Activated CD8-positive, alpha-beta memory T cell treated with anti-CD3 and anti-CD28 coated beads, Interleukin-2, amount 50 U/mL, for 24 hours (primary cell): Measurements from ENCODE around the gene BCAS3.
"Not testable (repeated sequence)": the region's sequence is repeated elsewhere in the genome, so short reads cannot be mapped to it uniquely, and the experiment has no call there.

Experiments
- DNase-seq: peaks from one replicate; pipeline ENCODE4 v3.0.0-alpha.2; 2020; ENCODE audit errors: extremely low read depth

Gene BCAS3

GRCh38 chr17:61420745-61421398, 743.2 kb downstream of the BCAS3 start:
- no peak for DNase-seq

DNA sequence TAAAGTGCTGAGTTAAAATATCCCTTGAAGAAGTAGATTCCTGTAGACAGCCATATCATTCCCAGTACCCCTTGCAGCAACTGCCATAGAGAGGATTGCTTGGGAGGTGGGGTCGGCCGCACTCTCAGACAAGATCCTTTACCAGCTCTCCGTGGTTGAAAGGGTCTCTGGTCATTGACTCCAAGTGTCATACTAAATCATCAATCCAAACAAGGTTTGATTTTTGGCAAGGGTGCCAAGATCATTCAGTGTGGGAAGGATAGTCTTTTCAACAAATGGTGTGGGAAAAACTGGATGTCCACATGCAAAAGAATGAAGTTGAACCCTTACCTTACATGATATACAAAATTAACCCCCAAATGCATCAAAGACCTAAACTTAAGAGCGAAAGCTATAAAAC, 743.8 kb downstream of the BCAS3 start:
- no peak for DNase-seq

DNA sequence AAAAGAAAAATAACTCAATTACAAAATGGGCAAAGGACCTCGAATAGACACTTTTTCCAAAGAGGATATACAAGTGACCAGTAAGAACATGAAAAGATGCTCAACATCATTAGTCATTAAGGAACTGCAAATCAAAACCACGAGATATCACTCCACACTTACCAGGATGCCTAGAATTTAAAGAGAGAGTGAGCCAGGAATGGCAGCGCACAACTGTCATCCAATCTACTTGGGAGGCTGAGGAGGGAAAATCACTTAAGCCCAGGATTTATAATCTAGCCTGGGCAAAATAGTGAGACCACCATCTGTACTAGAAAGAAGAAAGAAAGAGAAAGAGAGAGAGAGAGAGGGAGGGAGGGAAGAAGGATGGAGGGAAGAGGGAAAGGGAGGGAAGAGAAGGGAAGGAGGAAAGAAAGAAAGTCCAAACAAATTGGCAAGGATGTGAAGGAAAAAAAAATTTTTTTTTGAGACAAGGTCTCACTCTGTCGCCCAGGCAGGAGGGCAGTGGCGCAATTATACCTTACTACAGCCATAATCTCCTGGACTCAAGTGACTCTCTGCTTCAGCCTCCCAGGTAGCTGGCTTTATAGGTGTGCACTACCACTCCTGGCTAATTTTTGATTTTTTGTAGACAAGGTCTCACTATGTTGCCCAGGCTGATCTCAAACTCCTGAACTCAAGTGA, 744.6 kb downstream of the BCAS3 start:
- DNase-seq = no peak

DNA sequence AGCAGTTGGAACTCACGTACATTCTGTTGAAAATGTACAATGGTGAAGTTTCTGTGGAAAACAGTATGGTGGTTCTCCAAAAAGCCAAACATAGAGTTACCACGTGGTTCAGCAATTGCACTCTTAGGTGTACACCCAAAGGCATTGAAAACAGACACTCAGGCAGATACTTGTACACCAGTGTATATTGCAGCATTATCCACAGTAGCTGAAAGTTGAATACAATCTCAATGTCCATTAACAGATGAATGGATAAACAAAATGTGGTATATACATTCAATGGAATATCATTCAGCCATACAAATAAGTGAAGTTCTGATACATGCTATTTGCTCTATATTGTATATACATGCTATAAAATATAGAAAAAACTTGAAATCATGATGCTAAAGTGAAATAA, 745.2 kb downstream of the BCAS3 start:
- DNase-seq = no peak

DNA sequence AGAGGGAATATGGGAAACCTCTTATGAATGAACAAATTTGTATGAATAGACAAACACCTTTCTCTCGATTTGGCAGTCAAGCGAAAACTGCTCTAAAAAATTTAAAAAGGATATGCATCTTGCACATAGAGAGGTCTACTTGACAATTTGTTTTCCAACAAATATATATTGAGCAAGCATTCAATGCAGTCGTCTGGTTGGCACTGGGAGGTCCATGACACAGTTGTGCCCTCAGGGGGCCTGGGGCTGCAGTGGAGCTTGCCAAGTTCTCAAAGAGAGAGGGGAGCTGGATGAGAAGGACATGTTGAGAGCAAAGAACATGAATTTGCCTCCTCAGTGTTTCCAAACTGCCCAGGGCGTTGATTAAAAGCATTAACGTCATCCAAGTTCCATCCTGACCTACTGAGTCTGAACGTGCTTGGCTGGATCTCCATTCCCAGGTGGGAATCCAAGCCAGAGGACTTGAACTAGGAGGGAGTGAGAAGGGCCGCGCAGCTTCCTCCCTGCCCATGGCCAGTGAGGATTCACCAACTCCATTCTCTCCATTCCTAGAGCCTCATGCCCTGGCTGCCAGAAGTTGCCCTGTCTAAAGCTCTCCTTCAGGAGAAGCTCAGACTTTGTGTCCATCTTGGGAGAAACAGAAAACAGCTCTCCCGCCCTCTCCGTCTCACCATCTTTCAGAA, 746.5 kb downstream of the BCAS3 start:
- no peak for DNase-seq

- no peak for DNase-seq
These were observed 748.2 kb downstream of the BCAS3 start for GRCh38 chr17:61425682-61426481.

GRCh38 chr17:61426482-61427304, 749.0 kb downstream of the BCAS3 start:
- no peak for DNase-seq

- no peak for DNase-seq
These were observed 749.9 kb downstream of the BCAS3 start for GRCh38 chr17:61427567-61427966.

DNA sequence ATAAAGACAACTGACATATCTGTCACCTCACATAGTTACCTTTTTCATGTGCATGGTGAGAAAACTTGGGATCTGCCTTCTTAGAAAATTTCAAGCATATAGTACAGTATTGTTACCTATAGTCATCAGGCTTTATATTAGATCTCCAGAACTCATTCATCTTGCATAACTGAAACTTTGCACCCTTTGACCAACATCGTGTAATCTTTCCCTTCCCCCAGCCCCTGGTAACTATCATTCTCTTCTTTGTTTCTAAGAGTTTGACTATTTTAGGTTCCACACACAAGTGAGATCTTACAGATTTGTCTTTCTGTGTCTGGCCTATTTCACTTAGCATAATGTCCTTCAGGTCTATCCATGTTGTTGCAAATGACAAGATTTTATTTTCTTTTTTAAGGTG, 751.6 kb downstream of the BCAS3 start:
- no peak for DNase-seq

GRCh38 chr17:61429831-61430230, 752.2 kb downstream of the BCAS3 start:
- DNase-seq = not testable (repeated sequence)

DNA sequence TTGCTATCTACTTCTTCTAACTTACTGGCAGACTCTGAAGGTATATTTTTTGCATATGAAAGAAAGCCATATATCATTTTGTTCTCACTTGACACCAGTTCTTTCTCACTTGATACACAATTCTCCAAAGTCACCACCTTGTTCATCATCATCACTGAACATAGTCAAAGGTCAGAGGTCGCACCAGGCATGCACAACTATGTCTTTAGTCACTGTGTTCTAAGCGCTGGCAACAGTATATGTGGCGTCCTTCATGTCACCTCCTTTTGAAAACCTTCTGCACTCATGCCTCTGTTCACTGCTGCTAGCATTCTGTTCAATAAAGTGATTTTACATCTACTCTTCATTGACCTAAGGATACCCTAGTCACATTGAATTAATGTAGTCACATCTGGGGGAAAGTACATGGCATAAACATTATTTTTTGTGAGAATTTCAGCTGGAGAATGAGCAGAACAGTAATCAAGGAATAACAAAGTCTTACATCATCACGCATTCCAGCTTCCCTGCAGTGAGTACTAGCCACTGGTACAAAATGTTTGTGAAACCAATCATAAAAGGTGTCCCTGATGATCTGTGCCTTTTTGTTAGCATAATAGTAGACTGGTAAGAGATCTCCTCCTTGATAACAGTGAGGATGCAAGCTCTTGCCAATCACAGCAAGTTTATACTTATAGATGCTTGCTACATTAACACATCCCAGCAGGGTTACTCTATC, 754.1 kb downstream of the BCAS3 start:
- no peak for DNase-seq

GRCh38 chr17:61436273-61436672, 758.6 kb downstream of the BCAS3 start:
- DNase-seq = no peak

DNA sequence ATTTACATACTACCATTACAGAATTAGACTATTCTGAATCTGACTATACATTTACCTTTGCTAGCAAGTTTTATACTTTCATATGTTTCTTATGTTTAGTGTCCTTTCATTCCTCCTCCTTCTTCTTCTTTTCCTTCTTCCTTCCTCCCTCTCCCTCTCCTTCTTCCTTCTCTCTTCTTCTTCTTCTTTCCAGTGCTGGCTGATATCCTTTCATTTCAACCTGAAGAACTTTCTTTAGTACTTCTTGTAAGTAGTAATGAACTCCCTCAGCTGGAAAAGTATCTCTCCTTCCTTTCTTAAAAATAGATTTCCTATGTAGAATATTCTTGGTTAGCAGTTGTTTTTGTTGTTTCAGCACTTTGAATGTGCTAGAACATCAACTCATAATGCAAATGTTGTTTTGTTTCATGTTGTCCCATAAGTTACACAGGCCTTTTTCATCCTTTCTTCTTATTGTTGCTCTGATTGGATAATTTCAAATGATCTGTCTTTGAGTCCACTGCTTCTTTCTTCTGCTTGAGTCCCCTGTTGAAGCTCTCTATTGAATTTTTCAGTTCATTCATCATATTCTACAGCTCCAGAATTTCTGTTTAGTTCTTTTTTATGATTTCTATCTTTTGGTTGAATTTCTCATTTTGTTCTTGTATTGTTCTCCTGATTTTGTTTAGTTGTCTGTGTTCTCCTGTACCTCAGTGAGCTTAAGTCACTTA, 759.5 kb downstream of the BCAS3 start:
- DNase-seq = no peak

- DNase-seq = no peak
These were observed 763.0 kb downstream of the BCAS3 start for GRCh38 chr17:61440697-61441096.

DNA sequence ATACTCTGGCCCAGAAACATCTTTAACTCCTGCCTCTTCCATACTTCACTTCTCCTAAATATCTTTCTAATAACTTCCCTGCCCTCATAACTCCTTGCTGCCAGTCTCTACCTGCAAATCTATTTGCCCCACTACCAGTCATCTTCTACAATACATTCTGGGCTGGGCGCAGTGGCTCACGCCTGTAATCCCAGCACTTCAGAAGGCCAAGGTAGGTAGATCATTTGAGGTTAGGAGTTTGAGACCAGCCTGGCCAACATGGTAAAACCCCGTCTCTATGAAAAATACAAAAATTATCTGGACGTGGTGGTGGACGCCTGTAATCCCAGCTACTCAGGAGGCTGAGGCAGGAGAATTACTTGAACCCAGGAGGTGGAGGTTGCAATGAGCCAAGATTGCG, 763.9 kb downstream of the BCAS3 start:
- not testable (repeated sequence) for DNase-seq

- DNase-seq = no peak
These were observed 764.6 kb downstream of the BCAS3 start for GRCh38 chr17:61442136-61442775.
